ENCODE data around the gene TTC9B.

DNA sequence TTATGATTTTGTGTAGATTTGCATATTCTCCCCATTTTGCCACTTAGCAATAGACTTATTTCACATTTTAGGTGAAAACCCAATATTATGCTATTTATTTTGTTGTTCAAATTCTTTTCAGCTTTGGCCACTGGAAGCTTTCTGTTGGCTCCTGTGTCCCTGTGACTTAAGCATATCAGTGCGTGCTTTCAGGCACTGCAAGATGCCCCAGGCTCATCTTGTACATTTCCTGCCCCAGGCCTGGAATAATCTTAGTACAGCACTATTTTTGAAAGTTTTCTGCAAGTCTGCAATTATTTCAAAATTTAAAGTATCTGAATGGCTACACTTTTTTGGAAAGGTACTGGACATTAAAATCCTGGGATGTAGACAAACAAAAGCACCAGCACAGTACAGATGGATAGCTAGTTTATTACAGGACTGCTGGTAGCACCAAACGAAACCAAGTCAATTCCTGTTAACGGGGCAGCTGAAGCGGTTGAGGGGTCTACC, 11.8 kb upstream of the TTC9B start:
- TF ChIP-seq CTCF (IDR thresholded peaks at IDR 0.05) (no peak), POLR2A (IDR thresholded peaks at IDR 0.05; ENCODE audit: low read depth) (no peak), POLR2AphosphoS5 (IDR thresholded peaks at IDR 0.05) (no peak), EP300 (IDR thresholded peaks at IDR 0.05) (no peak)
